ENCODE measurements around the gene IL3. TPM values are rescaled to one million over a fixed set of nuclear protein-coding genes. Genes with fewer than 3 reads are reported as not detected.
"Not testable (repeated sequence)": the region's sequence is repeated elsewhere in the genome, so short reads cannot be mapped to it uniquely, and the experiment has no call there.

IL3 gene
- total RNA-seq, 4 donors from 2014 or later: not detected

- H3K27ac ChIP-seq (replicated peaks in 1 of 4): peak overlapping the region in 2 of 4 donors; percentile 23 to 27
- intact Hi-C loops (cut with DNase I): no loop called here
- WGBS: 85% methylated on average over 6 of the region's 6 CpGs
These were observed 43.5 kb downstream of the IL3 start for GRCh38 chr5:132103969-132104391.

GRCh38 chr5:132104556-132104955 lies 44.1 kb downstream of the IL3 start:
- DNase-seq (ENCODE audit: extremely low spot score): peak; percentile 21
- no peaks in the 10 kb centered on the region for H3K9me3 ChIP-seq
- no peaks in the 10 kb centered on the region for H3K27me3 ChIP-seq
- intact Hi-C loops (cut with DNase I): no loop called here
- H3K4me3 ChIP-seq: no peak overlapping the region
- H3K36me3 ChIP-seq: no peaks in the 10 kb centered on the region
- peaks cover 13 to 17% (median 15%) of the 10 kb centered on the region in 4 donors for H3K4me1 ChIP-seq
- no peak overlapping the region for H3K27ac ChIP-seq (replicated peaks in 1 of 4)
- no peak for TF ChIP-seq POLR2A (IDR thresholded peaks at IDR 0.05; ENCODE audit: low read depth)
- TF ChIP-seq EP300 (IDR thresholded peaks at IDR 0.05): no peak
- no peak for TF ChIP-seq CTCF (IDR thresholded peaks at IDR 0.05)
- TF ChIP-seq POLR2AphosphoS5 (IDR thresholded peaks at IDR 0.05): no peak

More at GRCh38 chr5:132103969-132104391, 43.5 kb downstream of the IL3 start:
- Histone ChIP-seq H3K4me1 (peaks cover 13 to 17% (median 15%) of the 10 kb centered on the region in 4 donors), H3K9me3 (no peaks in the 10 kb centered on the region), H3K27me3 (no peaks in the 10 kb centered on the region), H3K36me3 (no peaks in the 10 kb centered on the region), H3K4me3 (no peak overlapping the region)
- DNase-seq (ENCODE audit: extremely low spot score): no peak
- TF ChIP-seq CTCF (IDR thresholded peaks at IDR 0.05): no peak
- no peak for TF ChIP-seq EP300 (IDR thresholded peaks at IDR 0.05)
- no peak for TF ChIP-seq POLR2A (IDR thresholded peaks at IDR 0.05; ENCODE audit: low read depth)
- TF ChIP-seq POLR2AphosphoS5 (IDR thresholded peaks at IDR 0.05): no peak

GRCh38 chr5:132105688-132106087 lies 45.2 kb downstream of the IL3 start:
- WGBS: 78% methylated on average over 3 of the region's 3 CpGs
- no peaks in the 10 kb centered on the region for H3K9me3 ChIP-seq
- intact Hi-C loops (cut with DNase I): no loop called here

GRCh38 chr5:132108495-132108894 lies 48.0 kb downstream of the IL3 start:
- H3K36me3 ChIP-seq; H3K9me3 ChIP-seq; H3K4me1 ChIP-seq; H3K4me3 ChIP-seq; DNase-seq (ENCODE audit: extremely low spot score); intact Hi-C loops (cut with DNase I); H3K27me3 ChIP-seq; H3K27ac ChIP-seq (replicated peaks in 1 of 4): not testable (repeated sequence)
- 100% methylated on average over 1 of the region's 1 CpG for WGBS

More at GRCh38 chr5:132105688-132106087, 45.2 kb downstream of the IL3 start:
- Histone ChIP-seq H3K27me3 (no peaks in the 10 kb centered on the region), H3K36me3 (no peaks in the 10 kb centered on the region), H3K4me1 (peaks cover 13 to 17% (median 15%) of the 10 kb centered on the region in 4 donors), H3K4me3 (no peak overlapping the region), H3K27ac (replicated peaks in 1 of 4) (no peak overlapping the region)
- no peak for TF ChIP-seq POLR2A (IDR thresholded peaks at IDR 0.05; ENCODE audit: low read depth)
- peak; percentile 47 for DNase-seq (ENCODE audit: extremely low spot score)

- peaks cover 0 to 12% (median 2%) of the 10 kb centered on the region in 4 donors for H3K9me3 ChIP-seq
- WGBS: 93% methylated on average over 4 of the region's 4 CpGs
- H3K27ac ChIP-seq (replicated peaks in 1 of 4); H3K4me1 ChIP-seq; intact Hi-C loops (cut with DNase I); H3K36me3 ChIP-seq; H3K27me3 ChIP-seq; DNase-seq (ENCODE audit: extremely low spot score); H3K4me3 ChIP-seq: not testable (repeated sequence)
These were observed 48.5 kb downstream of the IL3 start for GRCh38 chr5:132108957-132109356.

GRCh38 chr5:132109494-132110053 lies 49.1 kb downstream of the IL3 start:
- H3K4me3 ChIP-seq: no peak overlapping the region
- no peaks in the 10 kb centered on the region for H3K36me3 ChIP-seq
- H3K4me1 ChIP-seq: no peaks in the 10 kb centered on the region
- DNase-seq (ENCODE audit: extremely low spot score): peak; percentile 19
- H3K27me3 ChIP-seq: no peaks in the 10 kb centered on the region
- TF ChIP-seq EP300 (IDR thresholded peaks at IDR 0.05): no peak
- no peak for TF ChIP-seq POLR2A (IDR thresholded peaks at IDR 0.05; ENCODE audit: low read depth)
- TF ChIP-seq CTCF (IDR thresholded peaks at IDR 0.05): no peak
- no peak for TF ChIP-seq POLR2AphosphoS5 (IDR thresholded peaks at IDR 0.05)
- 68% methylated on average over 3 of the region's 3 CpGs for WGBS
- intact Hi-C loops (cut with DNase I): no loop called here
- H3K9me3 ChIP-seq: peaks cover 0 to 12% (median 2%) of the 10 kb centered on the region in 4 donors
- H3K27ac ChIP-seq (replicated peaks in 1 of 4): no peak overlapping the region
